ENCODE results near the gene RARRES2.

Gene RARRES2

GRCh38 chr7:150371996-150372270 is 30.5 kb upstream of the RARRES2 start:
- TF ChIP-seq FOXM1 (IDR thresholded peaks at IDR 0.05; ENCODE audit: borderline replicate concordance, low read depth) = no peak
- TF ChIP-seq, protein P1, sequence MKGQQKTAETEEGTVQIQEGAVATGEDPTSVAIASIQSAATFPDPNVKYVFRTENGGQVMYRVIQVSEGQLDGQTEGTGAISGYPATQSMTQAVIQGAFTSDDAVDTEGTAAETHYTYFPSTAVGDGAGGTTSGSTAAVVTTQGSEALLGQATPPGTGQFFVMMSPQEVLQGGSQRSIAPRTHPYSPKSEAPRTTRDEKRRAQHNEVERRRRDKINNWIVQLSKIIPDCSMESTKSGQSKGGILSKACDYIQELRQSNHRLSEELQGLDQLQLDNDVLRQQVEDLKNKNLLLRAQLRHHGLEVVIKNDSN (IDR thresholded peaks at IDR 0.05) = no peak
- no peak for TF ChIP-seq EGR1 (IDR thresholded peaks at IDR 0.05)
- TF ChIP-seq TCF12 (IDR thresholded peaks at IDR 0.05; ENCODE audit: low read depth) = no peak
- TF ChIP-seq TEAD4 (IDR thresholded peaks at IDR 0.05) = no peak
- no peak for TF ChIP-seq RAD21 (IDR thresholded peaks at IDR 0.05; ENCODE audit: low read depth)
- TF ChIP-seq TAF1 (IDR thresholded peaks at IDR 0.05; ENCODE audit: low read depth) = no peak
- no peak for TF ChIP-seq NFIC (IDR thresholded peaks at IDR 0.05)

- no peak for TF ChIP-seq MAX (IDR thresholded peaks at IDR 0.05)
- TF ChIP-seq REST (IDR thresholded peaks at IDR 0.05; ENCODE audit: low read depth) = no peak
- TF ChIP-seq TEAD4 (IDR thresholded peaks at IDR 0.05) = no peak
Measured at GRCh38 chr7:150371131-150371995, 29.9 kb upstream of the RARRES2 start.

GRCh38 chr7:150370612-150371071 is 29.2 kb upstream of the RARRES2 start:
- TF ChIP-seq EGR1 (IDR thresholded peaks at IDR 0.05) (no peak), RAD21 (IDR thresholded peaks at IDR 0.05; ENCODE audit: low read depth) (no peak), TEAD4 (IDR thresholded peaks at IDR 0.05) (no peak), YY1 (IDR thresholded peaks at IDR 0.05; ENCODE audit: low read depth) (no peak), NFIC (IDR thresholded peaks at IDR 0.05) (no peak)

DNA sequence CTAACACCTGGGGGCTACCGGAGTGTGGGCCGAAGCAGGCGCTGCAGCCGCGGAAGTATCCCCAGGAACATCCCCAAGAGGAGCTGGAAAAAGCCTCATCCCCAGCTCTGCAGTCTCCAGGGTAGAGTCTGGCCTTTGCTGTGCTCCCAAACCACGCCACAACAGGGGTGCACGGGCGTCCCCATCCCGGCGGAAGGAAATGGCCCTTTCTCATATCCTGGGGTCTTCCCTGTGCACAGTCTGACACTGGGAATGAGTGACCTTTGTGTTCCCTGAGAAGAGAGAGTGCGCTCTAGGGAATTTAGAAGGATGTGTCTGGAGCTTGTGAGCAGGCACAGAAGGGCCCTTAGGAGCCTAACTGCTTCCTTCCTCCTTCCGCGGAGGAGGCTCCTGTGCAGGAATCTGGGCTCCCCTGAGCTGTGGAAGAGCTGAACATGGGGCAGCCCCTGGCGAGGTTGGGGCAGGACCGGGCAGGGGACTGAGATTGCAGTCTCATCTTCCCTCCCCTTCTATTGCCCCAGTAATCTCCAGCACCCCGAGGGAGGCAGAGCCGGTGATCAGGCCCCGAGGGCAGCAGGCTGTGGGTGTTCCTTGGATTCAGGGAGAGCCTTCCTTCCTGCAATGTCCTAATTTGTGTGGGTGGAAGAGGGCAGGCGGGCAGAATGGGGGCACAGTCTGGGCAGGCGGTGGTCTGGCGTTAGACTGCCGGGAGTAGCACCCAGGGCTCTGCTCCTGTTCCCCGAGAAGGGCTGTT is 28.5 kb upstream of the RARRES2 start:
- TF ChIP-seq EGR1 (IDR thresholded peaks at IDR 0.05) (no peak), TEAD4 (IDR thresholded peaks at IDR 0.05) (no peak), NFIC (IDR thresholded peaks at IDR 0.05) (no peak), MAX (IDR thresholded peaks at IDR 0.05) (no peak), EP300 (IDR thresholded peaks at IDR 0.05; ENCODE audit: borderline replicate concordance) (no peak), YY1 (IDR thresholded peaks at IDR 0.05; ENCODE audit: low read depth) (no peak), REST (IDR thresholded peaks at IDR 0.05; ENCODE audit: low read depth) (no peak), CREB1 (IDR thresholded peaks at IDR 0.05; ENCODE audit: low read depth) (no peak), TCF12 (IDR thresholded peaks at IDR 0.05; ENCODE audit: low read depth) (no peak), CEBPB (IDR thresholded peaks at IDR 0.05) (no peak), TAF1 (IDR thresholded peaks at IDR 0.05; ENCODE audit: low read depth) (no peak), FOXM1 (IDR thresholded peaks at IDR 0.05; ENCODE audit: borderline replicate concordance, low read depth) (no peak), ZBTB7A (IDR thresholded peaks at IDR 0.05; ENCODE audit: low read depth) (no peak), RAD21 (IDR thresholded peaks at IDR 0.05; ENCODE audit: low read depth) (no peak)
- TF ChIP-seq, protein P1 (IDR thresholded peaks at IDR 0.05) = no peak

DNA sequence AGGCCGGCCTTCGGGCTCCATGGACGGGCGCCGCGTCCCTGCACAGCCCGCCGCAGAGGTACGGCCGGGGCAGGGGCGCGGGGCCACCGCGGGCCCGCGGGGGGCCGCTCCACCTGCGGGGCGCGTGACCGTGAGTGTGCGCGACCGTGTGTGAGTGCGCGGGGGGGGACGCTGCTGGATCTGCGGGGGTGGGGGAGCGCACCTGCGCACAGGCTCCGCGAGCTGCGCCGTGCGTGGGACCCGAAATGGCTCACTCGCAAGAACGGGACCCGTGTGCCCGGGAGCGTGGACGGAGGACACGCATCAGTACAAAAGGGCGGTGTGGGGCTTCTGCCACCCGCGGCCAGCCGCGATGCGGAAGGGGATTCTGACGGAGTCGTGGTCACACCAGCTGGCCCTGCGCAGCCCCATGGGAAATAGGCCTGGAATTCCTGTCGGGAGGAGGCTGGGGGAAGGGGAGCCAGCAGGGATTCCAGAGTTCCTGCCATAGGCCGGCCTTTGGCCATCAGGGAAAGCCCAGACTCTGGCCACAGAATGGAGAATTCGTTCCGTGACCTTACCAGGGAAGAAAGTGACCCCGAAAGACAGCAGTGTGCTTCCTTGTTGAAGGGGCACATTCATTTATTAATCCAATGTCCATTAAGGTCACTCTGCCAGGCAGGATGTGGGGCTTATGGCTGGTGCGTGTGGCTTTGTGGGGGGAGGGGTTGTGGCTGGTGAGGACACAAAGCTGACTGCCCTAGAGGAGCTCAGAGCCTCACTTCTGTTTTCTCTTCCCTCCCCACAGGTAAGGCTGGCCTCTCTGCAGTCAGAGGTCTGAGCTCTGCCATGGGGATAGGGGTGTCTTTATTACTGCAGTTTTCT is 27.7 kb upstream of the RARRES2 start:
- TF ChIP-seq EGR1 (IDR thresholded peaks at IDR 0.05) = peak; percentile 46
- no peak for TF ChIP-seq YY1 (IDR thresholded peaks at IDR 0.05; ENCODE audit: low read depth)
- peak; percentile 84 for TF ChIP-seq TEAD4 (IDR thresholded peaks at IDR 0.05)
- 0 out of 2 replicates have a peak, but pooled peaks have one; percentile 5 for TF ChIP-seq RAD21 (IDR thresholded peaks at IDR 0.05; ENCODE audit: low read depth)
- peak; percentile 14; the same call in 1 of the 2 replicates for TF ChIP-seq MAX (IDR thresholded peaks at IDR 0.05)
- TF ChIP-seq TAF1 (IDR thresholded peaks at IDR 0.05; ENCODE audit: low read depth) = peak; percentile 49; the same call in 1 of the 2 replicates

Measured in Ishikawa (cell line).